ENCODE measurements around the gene LTBP3.

GRCh38 chr11:65503949-65504673 lies 54.0 kb downstream of the LTBP3 start:
- no peak for TF ChIP-seq CTCF (IDR thresholded peaks at IDR 0.05; ENCODE audit: poor library complexity)
- TF ChIP-seq EZH2 (IDR thresholded peaks at IDR 0.05; ENCODE audit: borderline replicate concordance): no peak
